Breast epithelium (tissue), 3 donors: ENCODE results near the gene NRXN2.

Source experiments
- CTCF ChIP-seq, 3 donors: fragments of 450-650 bp; IDR thresholded peaks; one replicate each; pipeline ENCODE4 v1.5.1; 2016 to 2017; ENCODE audit warnings: antibody characterized with exemption in 3 of 3, mild to moderate bottlenecking in 3 of 3, moderate library complexity in 3 of 3
- POLR2AphosphoS5 ChIP-seq, 3 donors: sonication (generic); formaldehyde crosslinking; IDR thresholded peaks; one replicate each; pipeline ENCODE4 v1.6.1; 2017; ENCODE audit warnings: antibody characterized with exemption in 3 of 3

- TF ChIP-seq CTCF (IDR thresholded peaks at IDR 0.05) (no peak), POLR2AphosphoS5 (IDR thresholded peaks at IDR 0.05) (no peak)
Measured at GRCh38 chr11:64766881-64767280, 43.9 kb upstream of the NRXN2 start.
